G401.6 (cell line): Measurements from ENCODE around the gene ADGRD1.

Experiments used
- FAIRE-seq: peaks from 2 replicates; lab custom pipeline; 2012; peaks lifted over from hg19 to GRCh38; lab: Jason Lieb, UNC

ADGRD1 gene

GRCh38 chr12:131043401-131043871, 89.7 kb downstream of the ADGRD1 start:
- no peak for FAIRE-seq

GRCh38 chr12:131044136-131044535, 90.4 kb downstream of the ADGRD1 start:
- no peak for FAIRE-seq

- FAIRE-seq = no peak
Measured at GRCh38 chr12:131044760-131045381, 91.2 kb downstream of the ADGRD1 start.

GRCh38 chr12:131045705-131046460, 92.2 kb downstream of the ADGRD1 start:
- FAIRE-seq = no peak

GRCh38 chr12:131046813-131047788, 93.4 kb downstream of the ADGRD1 start:
- FAIRE-seq = no peak

- no peak for FAIRE-seq
Measured at GRCh38 chr12:131047789-131048610, 94.3 kb downstream of the ADGRD1 start.

GRCh38 chr12:131048611-131048990, 94.9 kb downstream of the ADGRD1 start:
- no peak for FAIRE-seq

GRCh38 chr12:131049002-131049401, 95.3 kb downstream of the ADGRD1 start:
- no peak for FAIRE-seq

GRCh38 chr12:131049549-131050339, 96.0 kb downstream of the ADGRD1 start:
- FAIRE-seq = no peak

GRCh38 chr12:131050463-131051154, 96.9 kb downstream of the ADGRD1 start:
- no peak for FAIRE-seq

GRCh38 chr12:131051155-131051473, 97.4 kb downstream of the ADGRD1 start:
- no peak for FAIRE-seq

GRCh38 chr12:131052063-131052781, 98.5 kb downstream of the ADGRD1 start:
- FAIRE-seq = no peak

GRCh38 chr12:131052929-131053328, 99.2 kb downstream of the ADGRD1 start:
- no peak for FAIRE-seq

- no peak for FAIRE-seq
Measured at GRCh38 chr12:131053567-131053966, 99.9 kb downstream of the ADGRD1 start.

GRCh38 chr12:131054345-131055092, 100.8 kb downstream of the ADGRD1 start:
- no peak for FAIRE-seq

GRCh38 chr12:131055093-131055465, 101.4 kb downstream of the ADGRD1 start:
- FAIRE-seq = no peak

- FAIRE-seq = no peak
Measured at GRCh38 chr12:131055596-131056233, 102.0 kb downstream of the ADGRD1 start.

GRCh38 chr12:131056626-131057025, 102.9 kb downstream of the ADGRD1 start:
- no peak for FAIRE-seq
